WTC11 (cell line): Measurements from ENCODE around the gene USP28.

Experiments
- ATF3 ChIP-seq: sonication (generic); formaldehyde crosslinking; conservative IDR thresholded peaks from 2 replicates; pipeline ENCODE4 v1.8.1; 2022; ENCODE audit warnings: mild to moderate bottlenecking, missing genetic modification reagents
- CTCF ChIP-seq: fragments of 200-600 bp; IDR thresholded peaks from 2 replicates; pipeline ENCODE4 v1.8.0; 2022; ENCODE audit warnings: antibody characterized with exemption
- ELF4 ChIP-seq: sonication (generic); formaldehyde crosslinking; IDR thresholded peaks from 2 replicates; pipeline ENCODE4 v1.8.1; 2022; ENCODE audit warnings: low read depth, mild to moderate bottlenecking, moderate library complexity, missing genetic modification reagents
- ESRRA ChIP-seq: sonication (generic); formaldehyde crosslinking; IDR thresholded peaks from 2 replicates; pipeline ENCODE4 v1.8.1; 2022; ENCODE audit warnings: mild to moderate bottlenecking, missing genetic modification reagents, borderline replicate concordance
- FOXP4 ChIP-seq: sonication (generic); formaldehyde crosslinking; IDR thresholded peaks from 2 replicates; pipeline ENCODE4 v1.8.0; 2022; ENCODE audit warnings: mild to moderate bottlenecking, missing genetic modification reagents
- IRF1 ChIP-seq: sonication (generic); formaldehyde crosslinking; IDR thresholded peaks from 2 replicates; pipeline ENCODE4 v1.8.0; 2023; ENCODE audit warnings: missing genetic modification reagents
- MAX ChIP-seq: sonication (generic); formaldehyde crosslinking; IDR thresholded peaks from 2 replicates; pipeline ENCODE4 v1.8.0; 2022; ENCODE audit warnings: mild to moderate bottlenecking, missing genetic modification reagents
- MYBL2 ChIP-seq: sonication (generic); formaldehyde crosslinking; IDR thresholded peaks from 2 replicates; pipeline ENCODE4 v1.8.1; 2023; ENCODE audit warnings: mild to moderate bottlenecking, moderate library complexity, missing genetic modification reagents
- NR2C2 ChIP-seq: sonication (generic); formaldehyde crosslinking; IDR thresholded peaks from 2 replicates; pipeline ENCODE4 v1.8.0; 2022; ENCODE audit warnings: mild to moderate bottlenecking, missing genetic modification reagents
- OVOL2 ChIP-seq: fragments of 250-450 bp; sonication (Bioruptor Pico); IDR thresholded peaks from 2 replicates; pipeline ENCODE4 v1.9.0; 2021; ENCODE audit warnings: mild to moderate bottlenecking, borderline replicate concordance
- ZBTB43 ChIP-seq: sonication (generic); formaldehyde crosslinking; IDR thresholded peaks from 2 replicates; pipeline ENCODE4 v1.8.1; 2023; ENCODE audit warnings: mild to moderate bottlenecking, missing genetic modification reagents

GRCh38 chr11:113840932-113841664 is 34.3 kb downstream of the USP28 start:
- TF ChIP-seq FOXP4 (CRISPR knock-in tag) (no peak), CTCF (no peak), NR2C2 (CRISPR knock-in tag) (no peak), ESRRA (CRISPR knock-in tag) (no peak), IRF1 (CRISPR knock-in tag) (no peak), MAX (no peak), MYBL2 (no peak), ELF4 (CRISPR knock-in tag) (no peak), OVOL2 (no peak), ZBTB43 (no peak), ATF3 (CRISPR knock-in tag) (no peak)
